ENCODE results near the gene ERH.

Gene ERH

DNA sequence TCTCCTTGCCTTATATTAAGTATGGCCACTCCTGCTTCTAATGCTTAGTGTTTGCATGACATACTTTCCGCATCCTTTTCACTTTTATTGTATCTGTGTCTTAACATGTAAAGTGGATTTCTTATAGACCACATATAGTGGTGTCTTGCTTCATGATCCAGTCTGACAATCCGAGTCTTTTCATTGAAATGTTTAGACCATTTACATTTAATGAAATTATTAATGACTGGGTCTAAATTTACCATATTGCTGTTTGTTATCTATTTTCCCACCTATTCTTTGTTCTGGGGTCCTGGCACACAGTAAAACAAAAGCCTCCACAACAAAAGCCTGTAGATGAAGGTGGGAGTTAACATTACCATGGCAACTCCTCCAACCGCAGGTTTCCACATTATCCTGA is 22.9 kb downstream of the ERH start:
- H3K36me3 ChIP-seq, result peaks cover 6% of the 10 kb centered on the region
- no peaks in the 10 kb centered on the region for H3K27me3 ChIP-seq
- peaks cover 23 to 28% of the 10 kb centered on the region in 2 experiments for H3K4me1 ChIP-seq (ENCODE audit: control insufficient read depth in 1 of 2, insufficient read depth in 1 of 2, low read depth in 1 of 2, low read length in 1 of 2)
- no peak overlapping the region for H3K4me3 ChIP-seq (ENCODE audit: low read depth in 1 of 2, low read length in 1 of 2)
- TF ChIP-seq CTCF (IDR thresholded peaks at IDR 0.05), result no peak
- H3K9me3 ChIP-seq, result no peaks in the 10 kb centered on the region
- H3K27ac ChIP-seq, result no peak overlapping the region

DNA sequence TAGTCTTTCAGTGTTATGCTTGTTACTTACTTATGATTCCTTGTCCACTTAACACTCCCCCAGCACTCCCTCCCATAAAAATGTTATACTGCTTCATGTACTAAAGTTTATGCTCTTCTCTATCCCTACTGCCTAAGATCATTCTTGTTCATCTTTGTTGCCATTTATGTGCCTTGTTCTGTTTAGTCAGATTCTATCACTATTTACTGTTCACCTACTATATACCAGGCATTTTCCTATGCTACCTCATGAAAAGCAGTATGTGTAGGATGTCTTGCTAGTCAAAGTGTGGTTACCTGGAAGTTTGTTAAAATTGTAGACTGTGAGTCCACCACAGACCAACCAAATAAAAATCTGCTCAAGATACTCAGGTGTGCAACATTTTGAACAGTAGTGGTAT is 23.9 kb downstream of the ERH start:
- peaks cover 23 to 28% of the 10 kb centered on the region in 2 experiments for H3K4me1 ChIP-seq (ENCODE audit: control insufficient read depth in 1 of 2, insufficient read depth in 1 of 2, low read depth in 1 of 2, low read length in 1 of 2)
- H3K36me3 ChIP-seq, result no peaks in the 10 kb centered on the region
- no peak for TF ChIP-seq CTCF (IDR thresholded peaks at IDR 0.05)

GRCh38 chr14:69373104-69373503 is 25.0 kb downstream of the ERH start:
- TF ChIP-seq CTCF (IDR thresholded peaks at IDR 0.05), result no peak
- no peaks in the 10 kb centered on the region for H3K9me3 ChIP-seq
- no peaks in the 10 kb centered on the region for H3K27me3 ChIP-seq
- H3K4me1 ChIP-seq (ENCODE audit: control insufficient read depth in 1 of 2, insufficient read depth in 1 of 2, low read depth in 1 of 2, low read length in 1 of 2), result peaks cover 21 to 25% of the 10 kb centered on the region in 2 experiments
- H3K36me3 ChIP-seq, result no peaks in the 10 kb centered on the region
- no peak overlapping the region for H3K27ac ChIP-seq
- H3K4me3 ChIP-seq (ENCODE audit: low read depth in 1 of 2, low read length in 1 of 2), result no peak overlapping the region

More for the DNA sequence above, 23.9 kb downstream of the ERH start:
- H3K9me3 ChIP-seq, result no peaks in the 10 kb centered on the region
- no peak overlapping the region for H3K27ac ChIP-seq
- no peaks in the 10 kb centered on the region for H3K27me3 ChIP-seq
- H3K4me3 ChIP-seq (ENCODE audit: low read depth in 1 of 2, low read length in 1 of 2), result no peak overlapping the region

DNA sequence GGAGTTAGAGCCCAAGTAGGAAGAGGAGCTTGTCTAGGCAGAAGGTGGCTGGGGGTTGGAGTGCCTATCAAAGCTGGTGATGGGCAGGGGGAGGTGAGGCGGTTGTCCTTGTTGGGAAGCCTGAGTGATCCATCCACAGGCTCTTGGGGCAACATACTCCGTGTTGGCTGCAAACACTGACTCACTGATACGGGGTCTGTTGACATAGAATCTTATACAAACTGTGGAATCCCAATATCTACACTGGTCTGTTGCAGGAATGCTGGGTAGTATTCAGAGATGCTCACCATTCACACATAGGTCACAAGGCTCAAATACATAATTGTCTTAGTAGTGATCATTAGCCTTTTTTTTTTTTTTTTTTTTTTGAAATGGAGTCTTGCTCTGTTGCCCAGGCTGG is 26.0 kb downstream of the ERH start:
- Histone ChIP-seq H3K4me3 (ENCODE audit: low read depth in 1 of 2, low read length in 1 of 2) (no peak overlapping the region), H3K36me3 (no peaks in the 10 kb centered on the region), H3K4me1 (ENCODE audit: control insufficient read depth in 1 of 2, insufficient read depth in 1 of 2, low read depth in 1 of 2, low read length in 1 of 2) (peaks cover 11 to 16% of the 10 kb centered on the region in 2 experiments), H3K9me3 (no peaks in the 10 kb centered on the region), H3K27me3 (no peaks in the 10 kb centered on the region), H3K27ac (no peak overlapping the region)
- no peak for TF ChIP-seq CTCF (IDR thresholded peaks at IDR 0.05)

DNA sequence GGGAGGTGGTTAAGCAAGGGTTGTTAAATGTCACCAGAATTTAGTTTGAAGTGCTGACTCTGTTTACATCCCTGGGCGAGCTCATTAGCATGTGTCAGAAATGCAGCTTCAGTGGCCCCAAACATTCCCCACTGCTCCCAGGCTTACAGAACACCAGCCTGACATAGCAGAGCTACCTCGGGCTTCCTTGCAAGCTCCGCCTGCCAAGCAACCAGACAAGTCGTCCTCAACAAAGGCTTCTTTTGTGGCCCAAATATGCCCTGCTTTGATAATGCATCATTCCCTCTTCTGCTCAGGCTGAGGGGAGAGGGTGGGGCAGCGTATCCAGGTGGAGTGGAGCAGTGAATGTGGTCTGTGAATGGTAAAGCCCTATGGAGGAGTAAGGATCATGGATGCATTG is 28.0 kb downstream of the ERH start:
- no peaks in the 10 kb centered on the region for H3K36me3 ChIP-seq
- no peaks in the 10 kb centered on the region for H3K4me1 ChIP-seq (ENCODE audit: control insufficient read depth in 1 of 2, insufficient read depth in 1 of 2, low read depth in 1 of 2, low read length in 1 of 2)
- H3K27me3 ChIP-seq, result no peaks in the 10 kb centered on the region
- no peak for TF ChIP-seq CTCF (IDR thresholded peaks at IDR 0.05)
- no peaks in the 10 kb centered on the region for H3K9me3 ChIP-seq
- no peak overlapping the region for H3K27ac ChIP-seq
- H3K4me3 ChIP-seq (ENCODE audit: low read depth in 1 of 2, low read length in 1 of 2), result no peak overlapping the region

GRCh38 chr14:69368381-69368780 is 29.7 kb downstream of the ERH start:
- H3K36me3 ChIP-seq, result no peaks in the 10 kb centered on the region
- no peaks in the 10 kb centered on the region for H3K9me3 ChIP-seq
- no peak overlapping the region for H3K27ac ChIP-seq
- TF ChIP-seq CTCF (IDR thresholded peaks at IDR 0.05), result no peak
- no peaks in the 10 kb centered on the region for H3K4me1 ChIP-seq (ENCODE audit: control insufficient read depth in 1 of 2, insufficient read depth in 1 of 2, low read depth in 1 of 2, low read length in 1 of 2)
- no peak overlapping the region for H3K4me3 ChIP-seq (ENCODE audit: low read depth in 1 of 2, low read length in 1 of 2)
- H3K27me3 ChIP-seq, result no peaks in the 10 kb centered on the region

Measured in neutrophil (primary cell).